Activated T-cell treated with anti-CD3 and anti-CD28 coated beads, Interleukin-2, amount 50 U/mL, for 4 hours (primary cell): ENCODE results near the gene RETSAT. TPM values are rescaled to one million over a fixed set of nuclear protein-coding genes. Genes with fewer than 3 reads are reported as not detected.
A peak's percentile ranks its signal among the peaks of the same experiment; 100 is the strongest.
"Not testable (repeated sequence)": the region's sequence is repeated elsewhere in the genome, so short reads cannot be mapped to it uniquely, and the experiment has no call there.

ENCODE experiments used
- ATAC-seq, 2 donors: fragments of 200-7000 bp; cut with Tn5 transposase; one replicate each; pipeline ENCODE4 v1.10.0; 2021
- DNase-seq: peaks from one replicate; pipeline ENCODE4 v3.0.0-alpha.2; 2020
- H3K27me3 Mint-ChIP-seq: one replicate; pipeline ENCODE4 v1.8.0; 2021; ENCODE audit warnings: low read depth, mixed read lengths
- H3K36me3 Mint-ChIP-seq: one replicate; pipeline ENCODE4 v1.8.0; 2022; ENCODE audit warnings: mixed read lengths; ENCODE audit not compliant: insufficient read depth
- H3K4me1 Mint-ChIP-seq: one replicate; pipeline ENCODE4 v1.8.0; 2021; ENCODE audit warnings: low read depth, mixed read lengths
- H3K4me3 Mint-ChIP-seq: one replicate; pipeline ENCODE4 v1.8.0; 2021; ENCODE audit warnings: mild to moderate bottlenecking, moderate library complexity, mixed read lengths
- H3K9me3 Mint-ChIP-seq: one replicate; pipeline ENCODE4 v1.8.0; 2021; ENCODE audit warnings: mixed read lengths
- total RNA-seq, 3 donors: library from RNA; stranded (reverse); gene quantifications; one replicate each; pipeline ENCODE4 v1.2.1, GENCODE V29; 2021

Gene RETSAT
- total RNA-seq, 3 donors from 2014 or later, result 16.0 to 18.6 (median 16.2) TPM

GRCh38 chr2:85390941-85391669 is 36.8 kb upstream of the RETSAT start:
- Mint-ChIP-seq H3K4me1 (peaks cover 15% of the 10 kb centered on the region), H3K27me3 (no peaks in the 10 kb centered on the region), H3K4me3 (no peak overlapping the region), H3K36me3 (peaks cover 9% of the 10 kb centered on the region), H3K9me3 (no peaks in the 10 kb centered on the region)
- peak; percentile 74 to 81 for ATAC-seq
- peak; percentile 78 for DNase-seq

GRCh38 chr2:85388878-85389538 is 34.7 kb upstream of the RETSAT start:
- ATAC-seq (no peak), DNase-seq (no peak)
- H3K9me3 Mint-ChIP-seq, result no peaks in the 10 kb centered on the region
- no peak overlapping the region for H3K4me3 Mint-ChIP-seq
- H3K36me3 Mint-ChIP-seq, result peaks cover 14% of the 10 kb centered on the region
- H3K4me1 Mint-ChIP-seq, result peaks cover 14% of the 10 kb centered on the region
- no peaks in the 10 kb centered on the region for H3K27me3 Mint-ChIP-seq

- peaks cover 19% of the 10 kb centered on the region for H3K36me3 Mint-ChIP-seq
- peaks cover 12% of the 10 kb centered on the region for H3K4me1 Mint-ChIP-seq
- H3K27me3 Mint-ChIP-seq, result no peaks in the 10 kb centered on the region
- H3K4me3 Mint-ChIP-seq, result no peak overlapping the region
- ATAC-seq (no peak), DNase-seq (no peak)
- no peaks in the 10 kb centered on the region for H3K9me3 Mint-ChIP-seq
Measured at GRCh38 chr2:85387754-85388153, 33.4 kb upstream of the RETSAT start.

GRCh38 chr2:85385746-85386145 is 31.4 kb upstream of the RETSAT start:
- H3K4me1 Mint-ChIP-seq, result no peaks in the 10 kb centered on the region
- no peaks in the 10 kb centered on the region for H3K9me3 Mint-ChIP-seq
- H3K27me3 Mint-ChIP-seq, result no peaks in the 10 kb centered on the region
- DNase-seq, result no peak
- no peak for ATAC-seq
- no peak overlapping the region for H3K4me3 Mint-ChIP-seq
- peaks cover 25% of the 10 kb centered on the region for H3K36me3 Mint-ChIP-seq

- ATAC-seq, result no peak
- H3K4me1 Mint-ChIP-seq, result no peaks in the 10 kb centered on the region
- no peak for DNase-seq
- no peaks in the 10 kb centered on the region for H3K9me3 Mint-ChIP-seq
- no peak overlapping the region for H3K4me3 Mint-ChIP-seq
- H3K36me3 Mint-ChIP-seq, result peaks cover 28% of the 10 kb centered on the region
- H3K27me3 Mint-ChIP-seq, result no peaks in the 10 kb centered on the region
Measured at GRCh38 chr2:85383850-85384249, 29.5 kb upstream of the RETSAT start.

- H3K27me3 Mint-ChIP-seq, DNase-seq, H3K9me3 Mint-ChIP-seq, H3K4me3 Mint-ChIP-seq, H3K4me1 Mint-ChIP-seq, ATAC-seq: not testable (repeated sequence)
- peaks cover 35% of the 10 kb centered on the region for H3K36me3 Mint-ChIP-seq
Measured at GRCh38 chr2:85383151-85383550, 28.8 kb upstream of the RETSAT start.

- peaks cover 49% of the 10 kb centered on the region for H3K36me3 Mint-ChIP-seq
- H3K27me3 Mint-ChIP-seq, result no peaks in the 10 kb centered on the region
- no peak for DNase-seq
Measured at GRCh38 chr2:85380048-85380447, 25.7 kb upstream of the RETSAT start.

GRCh38 chr2:85378257-85378656 is 23.9 kb upstream of the RETSAT start:
- Mint-ChIP-seq H3K27me3 (no peaks in the 10 kb centered on the region), H3K4me3 (no peak overlapping the region), H3K9me3 (no peaks in the 10 kb centered on the region), H3K36me3 (peaks cover 50% of the 10 kb centered on the region), H3K4me1 (no peaks in the 10 kb centered on the region)
- DNase-seq, result no peak
- ATAC-seq, result no peak

More at GRCh38 chr2:85380048-85380447, 25.7 kb upstream of the RETSAT start:
- H3K9me3 Mint-ChIP-seq, result no peaks in the 10 kb centered on the region
- H3K4me3 Mint-ChIP-seq, result no peak overlapping the region
- ATAC-seq, result no peak
- no peaks in the 10 kb centered on the region for H3K4me1 Mint-ChIP-seq

- Mint-ChIP-seq H3K27me3 (no peaks in the 10 kb centered on the region), H3K9me3 (no peaks in the 10 kb centered on the region), H3K4me3 (no peak overlapping the region), H3K36me3 (peaks cover 47% of the 10 kb centered on the region), H3K4me1 (no peaks in the 10 kb centered on the region)
- ATAC-seq, result no peak
- DNase-seq, result no peak
Measured at GRCh38 chr2:85377083-85377482, 22.8 kb upstream of the RETSAT start.

- H3K4me3 Mint-ChIP-seq, result no peak overlapping the region
- no peaks in the 10 kb centered on the region for H3K27me3 Mint-ChIP-seq
- DNase-seq (no peak), ATAC-seq (no peak)
- no peaks in the 10 kb centered on the region for H3K9me3 Mint-ChIP-seq
- H3K36me3 Mint-ChIP-seq, result peaks cover 47% of the 10 kb centered on the region
- no peaks in the 10 kb centered on the region for H3K4me1 Mint-ChIP-seq
Measured at GRCh38 chr2:85376291-85377065, 22.1 kb upstream of the RETSAT start.

- ATAC-seq (no peak), DNase-seq (no peak)
- Mint-ChIP-seq H3K4me1 (no peaks in the 10 kb centered on the region), H3K4me3 (no peak overlapping the region), H3K27me3 (no peaks in the 10 kb centered on the region), H3K36me3 (peaks cover 21% of the 10 kb centered on the region), H3K9me3 (no peaks in the 10 kb centered on the region)
Measured at GRCh38 chr2:85371045-85371444, 16.7 kb upstream of the RETSAT start.

GRCh38 chr2:85369500-85369899 is 15.2 kb upstream of the RETSAT start:
- no peaks in the 10 kb centered on the region for H3K4me1 Mint-ChIP-seq
- H3K36me3 Mint-ChIP-seq, result peaks cover 12% of the 10 kb centered on the region
- no peak overlapping the region for H3K4me3 Mint-ChIP-seq
- H3K9me3 Mint-ChIP-seq, result no peaks in the 10 kb centered on the region
- ATAC-seq (no peak), DNase-seq (no peak)
- H3K27me3 Mint-ChIP-seq, result no peaks in the 10 kb centered on the region

GRCh38 chr2:85368921-85369320 is 14.6 kb upstream of the RETSAT start:
- Mint-ChIP-seq H3K4me3 (no peak overlapping the region), H3K4me1 (no peaks in the 10 kb centered on the region), H3K9me3 (no peaks in the 10 kb centered on the region), H3K36me3 (peaks cover 10% of the 10 kb centered on the region), H3K27me3 (no peaks in the 10 kb centered on the region)
- ATAC-seq (no peak), DNase-seq (no peak)

GRCh38 chr2:85367180-85367579 is 12.9 kb upstream of the RETSAT start:
- H3K36me3 Mint-ChIP-seq, result peaks cover 16% of the 10 kb centered on the region
- no peaks in the 10 kb centered on the region for H3K9me3 Mint-ChIP-seq
- H3K27me3 Mint-ChIP-seq, result no peaks in the 10 kb centered on the region
- H3K4me3 Mint-ChIP-seq, result no peak overlapping the region
- ATAC-seq (no peak), DNase-seq (no peak)
- no peaks in the 10 kb centered on the region for H3K4me1 Mint-ChIP-seq
